RWPE2 (cell line): ENCODE results near the gene WDR19.

Experiments used
- ATAC-seq: fragments of 200-7000 bp; cut with Tn5 transposase; 3 replicates; pipeline ENCODE4 v1.9.1; 2021; ENCODE audit warnings: low read depth
- DNase-seq: peaks from one replicate; pipeline ENCODE4 v3.0.0-alpha.2; 2020; ENCODE audit warnings: low spot score
- H3K27ac ChIP-seq: fragments of 450-650 bp; 2 replicates; pipeline ENCODE4 v1.5.1; 2017; ENCODE audit warnings: mild to moderate bottlenecking; ENCODE audit not compliant: poor library complexity, severe bottlenecking
- H3K27me3 ChIP-seq: fragments of 250-450 bp; sonication (Bioruptor Pico); 2 replicates; pipeline ENCODE4 v1.5.1; 2021; ENCODE audit warnings: mild to moderate bottlenecking, moderate library complexity; ENCODE audit not compliant: insufficient read depth, poor library complexity, severe bottlenecking
- H3K36me3 ChIP-seq: fragments of 250-450 bp; sonication (Bioruptor Pico); 2 replicates; pipeline ENCODE4 v1.5.1; 2020; ENCODE audit warnings: low read depth, mild to moderate bottlenecking, moderate library complexity
- H3K4me1 ChIP-seq: fragments of 250-450 bp; sonication (Bioruptor Pico); 2 replicates; pipeline ENCODE4 v1.5.1; 2021; ENCODE audit warnings: mild to moderate bottlenecking, moderate library complexity; ENCODE audit not compliant: insufficient read depth, poor library complexity, severe bottlenecking
- H3K4me3 ChIP-seq: fragments of 250-450 bp; sonication (Bioruptor Pico); 2 replicates; pipeline ENCODE4 v1.5.1; 2021; ENCODE audit warnings: mild to moderate bottlenecking, moderate library complexity; ENCODE audit not compliant: severe bottlenecking
- H3K9me3 ChIP-seq: fragments of 250-450 bp; sonication (Bioruptor Pico); 2 replicates; pipeline ENCODE4 v1.5.1; 2021; ENCODE audit warnings: mild to moderate bottlenecking, moderate library complexity; ENCODE audit not compliant: severe bottlenecking
- CTCF ChIP-seq: fragments of 450-650 bp; IDR thresholded peaks from one replicate; pipeline ENCODE4 v1.5.1; 2017; ENCODE audit warnings: mild to moderate bottlenecking, moderate library complexity; ENCODE audit not compliant: poor library complexity, severe bottlenecking

The WDR19 gene

GRCh38 chr4:39228377-39228776 is 46.0 kb downstream of the WDR19 start:
- no peaks in the 10 kb centered on the region for H3K4me1 ChIP-seq
- ATAC-seq, result no peak
- TF ChIP-seq CTCF, result no peak
- no peaks in the 10 kb centered on the region for H3K27me3 ChIP-seq
- H3K9me3 ChIP-seq, result no peaks in the 10 kb centered on the region
- H3K27ac ChIP-seq, result no peak overlapping the region
- no peak overlapping the region for H3K4me3 ChIP-seq
- DNase-seq, result no peak
- H3K36me3 ChIP-seq, result no peaks in the 10 kb centered on the region

- DNase-seq, result no peak
- no peak for TF ChIP-seq CTCF
Measured at GRCh38 chr4:39230462-39230861, 48.1 kb downstream of the WDR19 start.

GRCh38 chr4:39231660-39232059 is 49.3 kb downstream of the WDR19 start:
- Histone ChIP-seq H3K4me3 (no peak overlapping the region), H3K27ac (no peak overlapping the region), H3K36me3 (peaks cover 9% of the 10 kb centered on the region; the same call in 1 of the 2 replicates), H3K27me3 (no peaks in the 10 kb centered on the region), H3K4me1 (no peaks in the 10 kb centered on the region), H3K9me3 (no peaks in the 10 kb centered on the region)
- DNase-seq, result no peak
- no peak for TF ChIP-seq CTCF
- ATAC-seq, result no peak

More at GRCh38 chr4:39230462-39230861, 48.1 kb downstream of the WDR19 start:
- Histone ChIP-seq H3K4me3 (no peak overlapping the region), H3K4me1 (no peaks in the 10 kb centered on the region), H3K27me3 (no peaks in the 10 kb centered on the region), H3K9me3 (no peaks in the 10 kb centered on the region), H3K36me3 (peaks cover 5% of the 10 kb centered on the region; the same call in 1 of the 2 replicates), H3K27ac (no peak overlapping the region)
- no peak for ATAC-seq

- Histone ChIP-seq H3K36me3 (peaks cover 9% of the 10 kb centered on the region; the same call in 1 of the 2 replicates), H3K4me1 (no peaks in the 10 kb centered on the region), H3K27ac (no peak overlapping the region), H3K9me3 (no peaks in the 10 kb centered on the region), H3K27me3 (no peaks in the 10 kb centered on the region), H3K4me3 (no peak overlapping the region)
- ATAC-seq (no peak), DNase-seq (no peak)
- no peak for TF ChIP-seq CTCF
Measured at GRCh38 chr4:39232100-39232499, 49.8 kb downstream of the WDR19 start.

GRCh38 chr4:39233114-39233513 is 50.8 kb downstream of the WDR19 start:
- no peak for DNase-seq
- Histone ChIP-seq H3K36me3 (peaks cover 9% of the 10 kb centered on the region; the same call in 1 of the 2 replicates), H3K27me3 (no peaks in the 10 kb centered on the region), H3K4me3 (no peak overlapping the region), H3K27ac (no peak overlapping the region), H3K4me1 (no peaks in the 10 kb centered on the region), H3K9me3 (no peaks in the 10 kb centered on the region)
- no peak for TF ChIP-seq CTCF
- no peak for ATAC-seq
